ENCODE measurements around the gene EFNA5. TPM values are rescaled to one million over a fixed set of nuclear protein-coding genes. Genes with fewer than 3 reads are reported as not detected.

Gene EFNA5
- total RNA-seq, 4 donors from 2014 or later: 1.2 to 22.7 (median 9.4) TPM

DNA sequence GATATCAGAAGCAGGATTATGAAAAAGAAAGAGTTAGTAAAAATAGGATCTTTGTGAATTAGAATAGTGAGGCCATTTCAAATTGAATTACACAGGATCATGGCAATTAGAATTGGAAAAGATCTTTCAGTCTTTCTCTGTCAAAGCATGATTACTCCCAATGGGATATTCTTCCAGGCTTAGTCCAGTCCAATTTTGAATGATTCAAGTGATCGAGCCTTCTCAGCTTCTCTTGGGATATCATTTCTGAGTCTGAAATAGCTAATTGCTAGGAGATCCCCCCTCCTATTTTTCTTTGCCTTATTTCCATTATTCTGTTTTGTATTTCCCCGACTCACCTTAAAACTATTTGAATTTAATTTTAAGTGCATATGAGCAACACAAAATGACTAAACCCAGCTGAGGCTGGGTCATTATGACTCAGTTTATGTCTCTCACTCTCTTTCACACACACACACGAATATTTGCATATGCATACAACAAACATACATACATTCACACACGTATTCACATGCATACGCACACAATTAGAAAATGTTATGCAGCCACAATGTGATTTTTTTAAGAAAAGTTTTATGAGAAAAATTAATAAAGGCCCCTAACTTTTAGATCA, 34.8 kb upstream of the EFNA5 start:
- Histone ChIP-seq H3K4me1 (no peaks in the 10 kb centered on the region), H3K27ac (no peak overlapping the region), H3K36me3 (no peaks in the 10 kb centered on the region), H3K4me3 (no peak overlapping the region), H3K9me3 (peaks cover 0 to 5% of the 10 kb centered on the region in 2 donors), H3K27me3 (no peaks in the 10 kb centered on the region)
- DNase-seq: no peak
- TF ChIP-seq, protein P1, sequence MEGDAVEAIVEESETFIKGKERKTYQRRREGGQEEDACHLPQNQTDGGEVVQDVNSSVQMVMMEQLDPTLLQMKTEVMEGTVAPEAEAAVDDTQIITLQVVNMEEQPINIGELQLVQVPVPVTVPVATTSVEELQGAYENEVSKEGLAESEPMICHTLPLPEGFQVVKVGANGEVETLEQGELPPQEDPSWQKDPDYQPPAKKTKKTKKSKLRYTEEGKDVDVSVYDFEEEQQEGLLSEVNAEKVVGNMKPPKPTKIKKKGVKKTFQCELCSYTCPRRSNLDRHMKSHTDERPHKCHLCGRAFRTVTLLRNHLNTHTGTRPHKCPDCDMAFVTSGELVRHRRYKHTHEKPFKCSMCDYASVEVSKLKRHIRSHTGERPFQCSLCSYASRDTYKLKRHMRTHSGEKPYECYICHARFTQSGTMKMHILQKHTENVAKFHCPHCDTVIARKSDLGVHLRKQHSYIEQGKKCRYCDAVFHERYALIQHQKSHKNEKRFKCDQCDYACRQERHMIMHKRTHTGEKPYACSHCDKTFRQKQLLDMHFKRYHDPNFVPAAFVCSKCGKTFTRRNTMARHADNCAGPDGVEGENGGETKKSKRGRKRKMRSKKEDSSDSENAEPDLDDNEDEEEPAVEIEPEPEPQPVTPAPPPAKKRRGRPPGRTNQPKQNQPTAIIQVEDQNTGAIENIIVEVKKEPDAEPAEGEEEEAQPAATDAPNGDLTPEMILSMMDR (IDR thresholded peaks at IDR 0.05): no peak
- TF ChIP-seq POLR2A (IDR thresholded peaks at IDR 0.05): no peak
- intact Hi-C loops (cut with DNase I; ENCODE audit: low total_unique reads): no loop called here

DNA sequence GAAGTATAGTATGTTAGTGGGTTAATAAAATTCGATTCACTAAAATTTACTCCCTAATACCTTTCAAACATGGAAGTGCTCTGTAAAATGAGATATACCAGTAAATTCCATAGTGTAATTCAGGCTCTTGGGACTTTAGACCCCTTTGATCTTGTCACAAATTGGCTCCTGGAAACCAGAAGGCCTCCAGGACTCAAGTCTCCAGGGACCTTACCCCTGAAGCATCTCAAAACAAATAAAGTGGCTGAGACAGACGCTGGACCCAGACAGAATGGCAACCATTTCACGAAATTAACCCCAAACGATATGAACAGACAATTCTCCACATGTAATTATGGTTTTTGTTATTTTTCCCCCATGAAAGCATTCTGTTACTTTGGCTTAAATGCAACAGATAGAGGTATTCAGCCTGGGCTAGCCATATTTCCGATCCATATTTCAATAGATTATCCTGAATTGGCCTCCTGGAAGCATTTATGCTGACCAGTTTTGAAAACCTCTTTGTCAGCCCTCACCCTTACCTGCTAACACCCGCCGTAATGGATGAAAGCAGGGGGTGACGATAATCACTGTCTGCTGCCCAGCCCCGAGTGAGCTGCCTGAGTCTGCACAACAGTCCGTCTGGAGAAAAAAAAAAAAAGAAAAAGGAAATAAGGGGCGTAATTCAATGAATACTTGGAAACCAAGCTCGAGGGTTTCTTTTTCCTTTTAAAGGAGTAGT, 34.1 kb upstream of the EFNA5 start:
- Histone ChIP-seq H3K36me3 (no peaks in the 10 kb centered on the region), H3K27me3 (no peaks in the 10 kb centered on the region), H3K4me1 (no peaks in the 10 kb centered on the region), H3K27ac (no peak overlapping the region), H3K4me3 (no peak overlapping the region), H3K9me3 (peaks cover 0 to 5% of the 10 kb centered on the region in 2 donors)
- TF ChIP-seq POLR2A (IDR thresholded peaks at IDR 0.05): no peak
- TF ChIP-seq, protein P1 (IDR thresholded peaks at IDR 0.05): no peak
- intact Hi-C loops (cut with DNase I; ENCODE audit: low total_unique reads): no loop called here
- no peak for DNase-seq

DNA sequence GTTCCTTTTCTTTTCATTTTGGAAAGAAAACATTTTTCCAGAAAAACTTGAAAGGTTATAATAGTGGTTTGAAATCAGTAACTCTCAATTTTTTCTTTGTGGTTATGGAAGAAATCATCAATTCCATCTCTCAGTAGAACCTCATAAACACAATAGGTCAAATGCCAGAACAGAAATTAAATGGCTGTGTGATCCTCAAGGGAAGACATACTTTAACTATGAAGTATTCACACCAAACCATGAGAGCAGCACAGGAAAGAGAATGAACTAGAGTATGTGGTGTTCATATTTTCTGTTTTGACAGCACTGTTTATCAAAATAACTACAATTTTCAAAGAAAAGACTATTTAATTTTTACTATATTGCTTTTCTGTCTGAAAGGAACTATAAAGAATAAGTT, 29.7 kb upstream of the EFNA5 start:
- no peak overlapping the region for H3K4me3 ChIP-seq
- no peaks in the 10 kb centered on the region for H3K27me3 ChIP-seq
- TF ChIP-seq, protein P1 (IDR thresholded peaks at IDR 0.05): no peak
- no peak for TF ChIP-seq POLR2A (IDR thresholded peaks at IDR 0.05)
- no peaks in the 10 kb centered on the region for H3K4me1 ChIP-seq
- H3K36me3 ChIP-seq: no peaks in the 10 kb centered on the region
- no peaks in the 10 kb centered on the region for H3K9me3 ChIP-seq
- H3K27ac ChIP-seq: no peak overlapping the region
- intact Hi-C loops (cut with DNase I; ENCODE audit: low total_unique reads): no loop called here
- no peak for DNase-seq

DNA sequence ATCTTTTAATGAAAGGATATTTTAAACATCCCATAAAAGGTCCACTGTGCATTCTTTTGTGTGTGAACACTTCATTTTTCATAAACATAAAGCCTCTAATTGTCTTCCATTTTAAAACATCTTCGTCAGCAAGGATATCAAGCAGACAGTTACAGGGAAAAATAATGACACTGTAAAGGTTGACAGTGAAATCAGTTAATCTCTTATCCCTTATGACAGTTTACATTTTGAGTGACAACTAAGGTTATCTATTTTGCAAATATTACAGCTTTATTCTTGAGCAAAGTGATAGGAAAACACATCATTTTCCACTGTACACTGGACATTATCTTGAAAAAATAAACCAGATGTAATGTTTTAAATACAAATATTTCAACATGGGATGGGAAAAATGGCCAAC, 28.7 kb upstream of the EFNA5 start:
- H3K27me3 ChIP-seq: no peaks in the 10 kb centered on the region
- H3K4me3 ChIP-seq: no peak overlapping the region
- TF ChIP-seq, protein P1 (IDR thresholded peaks at IDR 0.05): no peak
- TF ChIP-seq POLR2A (IDR thresholded peaks at IDR 0.05): no peak
- H3K36me3 ChIP-seq: no peaks in the 10 kb centered on the region
- no peaks in the 10 kb centered on the region for H3K9me3 ChIP-seq
- no peaks in the 10 kb centered on the region for H3K4me1 ChIP-seq
- no peak for DNase-seq
- intact Hi-C loops (cut with DNase I; ENCODE audit: low total_unique reads): no loop called here
- no peak overlapping the region for H3K27ac ChIP-seq

DNA sequence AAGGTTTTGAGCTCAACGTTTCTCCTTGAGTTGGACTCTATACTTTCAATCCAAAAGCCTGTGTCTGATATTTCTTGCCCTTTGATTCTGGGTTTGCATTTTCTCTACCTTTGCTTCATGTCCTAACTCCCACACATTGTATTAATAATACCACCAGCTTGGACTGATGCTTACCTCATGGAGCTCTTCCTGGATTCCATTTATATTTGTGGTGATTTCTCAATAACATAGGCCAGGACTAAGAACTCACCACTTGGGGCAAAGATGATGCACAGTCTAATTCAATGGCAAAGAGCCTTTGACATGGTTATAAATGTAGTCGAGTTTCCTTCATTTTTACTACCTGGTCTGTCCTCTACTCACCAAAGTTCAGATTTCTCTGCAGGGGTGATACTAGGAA, 27.5 kb upstream of the EFNA5 start:
- Histone ChIP-seq H3K27ac (no peak overlapping the region), H3K4me3 (no peak overlapping the region), H3K9me3 (no peaks in the 10 kb centered on the region), H3K27me3 (no peaks in the 10 kb centered on the region), H3K4me1 (no peaks in the 10 kb centered on the region), H3K36me3 (no peaks in the 10 kb centered on the region)
- DNase-seq: no peak
- intact Hi-C loops (cut with DNase I; ENCODE audit: low total_unique reads): no loop called here
- no peak for TF ChIP-seq POLR2A (IDR thresholded peaks at IDR 0.05)
- TF ChIP-seq, protein P1 (IDR thresholded peaks at IDR 0.05): no peak

All from uterus (tissue), 4 donors.